Urothelium cell line (cell line): ENCODE data around the gene ADPRH.
"Not testable (repeated sequence)": the region's sequence is repeated elsewhere in the genome, so short reads cannot be mapped to it uniquely, and the experiment has no call there.

Experiments used
- DNase-seq: peaks from one replicate; pipeline ENCODE4 v3.0.0; 2011; ENCODE audit warnings: low spot score, mixed read lengths
- FAIRE-seq: peaks from 2 replicates; lab custom pipeline; 2011; peaks lifted over from hg19 to GRCh38; lab: Jason Lieb, UNC

The ADPRH gene

GRCh38 chr3:119558626-119559317 is 20.5 kb upstream of the ADPRH start:
- no peak for FAIRE-seq
- DNase-seq, result no peak

- FAIRE-seq (peak; percentile 71), DNase-seq (peak; percentile 70)
Measured at GRCh38 chr3:119559441-119559963, 19.8 kb upstream of the ADPRH start, which contains the start of gene CD80. Gene CD80, minus strand, starts transcription at chr3:119559614. Its CDS starts 1,886 bp downstream, at chr3:119557728.

DNA sequence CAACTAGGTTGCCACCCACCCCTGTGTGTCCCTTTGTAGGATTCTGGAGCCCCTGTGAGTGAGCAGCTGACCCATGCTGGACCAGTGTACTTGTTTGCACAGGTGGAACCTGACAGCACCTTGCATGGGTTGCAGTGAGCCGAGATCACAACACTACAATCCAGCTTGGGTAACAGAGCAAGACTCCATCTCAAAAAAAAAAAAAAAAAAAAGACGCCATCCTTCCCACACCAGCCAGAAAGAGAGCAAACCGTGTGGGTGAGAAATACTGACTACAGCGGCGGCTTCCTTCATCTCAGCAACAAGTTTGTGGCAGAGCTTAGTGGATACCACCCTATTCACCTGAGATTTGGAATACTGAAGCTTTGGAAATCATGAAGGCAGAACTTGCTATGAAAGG is 19.1 kb upstream of the ADPRH start:
- FAIRE-seq, result no peak
- DNase-seq, result no peak

DNA sequence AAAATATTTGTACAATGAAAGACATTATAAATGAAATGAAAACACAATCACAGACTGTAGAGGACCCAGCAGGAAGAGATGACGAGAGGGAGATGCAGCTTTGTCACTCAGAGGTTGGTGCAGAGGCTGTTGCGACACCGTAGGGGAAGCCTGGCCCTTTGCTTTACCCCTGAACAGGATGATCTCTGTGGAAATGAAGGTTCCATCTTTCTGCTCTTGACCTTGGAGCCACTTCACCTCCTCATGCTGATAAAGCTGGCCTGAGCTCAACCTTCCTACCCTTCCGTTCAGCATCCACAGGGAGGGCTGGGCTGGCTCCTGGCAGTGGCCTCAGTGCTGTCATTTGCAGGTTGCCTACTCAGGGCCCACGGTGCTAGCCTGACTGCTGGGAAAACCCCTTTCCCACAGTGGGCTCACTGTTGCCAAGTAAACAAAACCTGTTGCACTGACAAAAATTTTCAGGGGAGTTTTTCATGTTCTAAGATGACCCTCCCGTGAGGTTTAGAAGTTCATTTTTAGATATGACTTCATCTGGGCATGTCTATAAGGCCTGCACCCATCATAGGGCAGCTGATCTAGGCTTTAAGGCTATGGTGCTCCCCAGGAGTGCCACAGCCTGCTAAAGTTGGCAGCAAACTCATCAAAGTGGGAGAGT is 16.9 kb upstream of the ADPRH start:
- no peak for DNase-seq
- no peak for FAIRE-seq

GRCh38 chr3:119563334-119563733 is 16.0 kb upstream of the ADPRH start:
- DNase-seq, FAIRE-seq: not testable (repeated sequence)

DNA sequence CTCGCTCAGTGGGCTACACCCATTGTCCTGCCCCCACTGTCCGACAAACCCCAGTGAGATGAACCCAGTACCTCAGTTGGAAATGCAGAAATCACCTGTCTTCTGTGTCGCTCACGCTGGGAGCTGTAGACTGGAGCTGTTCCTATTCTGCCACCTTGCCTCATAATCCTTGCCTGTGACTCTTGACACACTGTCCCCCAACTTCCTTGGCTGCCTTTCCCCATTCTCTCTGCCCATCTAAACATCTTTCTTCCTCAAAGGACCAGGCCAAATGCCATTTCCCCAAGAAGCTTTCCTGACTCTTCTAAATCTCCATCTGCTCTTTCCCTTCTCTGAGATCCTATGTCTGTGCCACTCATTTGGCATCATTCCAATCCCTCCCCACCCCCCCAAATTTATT is 10.1 kb upstream of the ADPRH start:
- FAIRE-seq (no peak), DNase-seq (no peak)

DNA sequence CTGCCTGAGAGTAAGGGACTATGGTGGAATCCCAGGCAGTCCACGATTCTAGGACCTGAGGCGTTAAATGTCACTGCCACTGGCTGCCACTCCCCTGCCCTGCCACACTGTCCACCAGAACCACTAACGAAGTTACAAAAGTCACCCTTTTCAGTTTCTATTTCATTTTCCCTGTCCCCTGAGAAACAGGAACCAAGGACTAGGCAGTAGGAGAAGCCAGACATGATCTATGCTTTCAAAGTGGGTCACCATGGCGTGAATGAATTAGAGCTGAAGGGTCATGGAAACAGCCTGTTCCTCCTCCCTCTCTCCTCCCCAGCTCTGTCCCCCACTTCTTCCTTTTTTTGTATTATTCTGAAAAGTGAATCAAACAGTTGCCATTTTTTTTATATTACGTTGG is 9.1 kb upstream of the ADPRH start:
- no peak for DNase-seq
- FAIRE-seq, result no peak

DNA sequence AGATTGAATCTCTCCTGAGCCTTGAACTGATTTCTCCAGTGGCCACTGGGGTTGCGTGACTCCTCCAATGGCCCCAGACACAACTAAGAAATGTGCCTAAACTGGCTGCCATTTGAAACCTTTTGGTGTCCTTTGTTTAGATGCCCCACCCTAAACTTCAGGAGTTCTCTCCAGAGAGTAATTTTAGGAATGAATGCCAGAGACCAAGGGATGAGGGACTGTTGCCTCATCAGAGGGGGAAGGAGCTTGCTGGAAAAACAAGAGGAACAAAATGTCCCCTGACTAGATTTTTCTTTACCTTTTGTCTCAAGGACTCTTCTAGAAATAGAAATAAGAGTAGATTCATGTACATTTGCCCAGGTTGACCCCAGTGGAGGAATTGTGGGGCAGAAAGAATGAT is 8.1 kb upstream of the ADPRH start:
- FAIRE-seq, result no peak
- no peak for DNase-seq

GRCh38 chr3:119571688-119572087 is 7.6 kb upstream of the ADPRH start:
- FAIRE-seq (no peak), DNase-seq (no peak)

DNA sequence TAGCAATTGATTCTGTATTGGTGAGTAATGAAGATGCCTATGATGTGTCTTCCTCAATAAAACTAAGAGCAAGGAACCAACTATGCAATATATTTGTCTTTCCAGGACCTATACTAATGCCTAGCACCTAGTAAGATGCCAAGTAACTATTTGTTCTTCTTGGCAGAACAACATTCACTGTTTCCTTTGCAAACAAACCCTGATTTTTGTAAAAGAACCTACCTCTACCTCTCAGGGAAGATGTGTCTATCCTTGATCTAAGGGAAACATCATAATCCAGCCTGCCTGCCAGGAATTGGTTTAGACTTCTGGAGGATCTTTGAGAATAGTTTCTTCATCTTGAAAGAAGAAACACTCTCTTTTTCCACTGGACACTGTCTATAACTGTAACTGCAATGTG is 3.8 kb upstream of the ADPRH start:
- no peak for DNase-seq
- no peak for FAIRE-seq

DNA sequence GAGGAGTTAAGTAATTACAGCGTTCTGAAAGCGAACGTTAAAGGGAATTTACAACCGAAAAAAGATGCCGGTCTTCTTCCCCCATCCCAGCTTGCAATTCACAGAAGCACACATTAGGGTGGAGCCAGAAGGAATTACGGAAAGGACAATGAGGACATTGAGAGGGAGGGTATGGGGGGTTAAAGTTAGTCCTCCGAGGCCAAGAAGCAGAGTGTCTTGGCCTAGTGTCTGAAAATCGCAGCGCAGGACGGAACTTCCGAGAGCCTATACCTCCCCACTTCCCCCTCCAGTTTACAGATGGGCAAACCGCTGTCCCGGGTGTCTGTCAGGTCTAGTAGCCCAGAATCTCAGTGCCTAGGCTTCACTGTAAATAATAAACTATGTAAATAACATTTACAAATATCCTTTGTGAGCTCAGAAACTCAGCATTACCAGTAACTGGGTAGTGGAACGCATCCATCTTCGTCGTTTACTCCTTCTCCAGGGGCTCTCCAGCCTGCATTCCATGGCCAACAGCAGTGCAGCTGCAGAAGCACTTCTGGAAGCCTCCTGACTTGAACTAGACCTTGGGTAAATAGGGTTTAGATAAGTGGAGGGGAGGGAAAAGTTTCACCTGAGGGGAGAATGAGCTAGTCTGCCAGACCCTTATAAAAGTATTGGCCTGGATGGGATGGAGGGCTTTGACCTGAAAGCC is 922 bp downstream of the ADPRH start:
- no peak for DNase-seq
- no peak for FAIRE-seq

DNA sequence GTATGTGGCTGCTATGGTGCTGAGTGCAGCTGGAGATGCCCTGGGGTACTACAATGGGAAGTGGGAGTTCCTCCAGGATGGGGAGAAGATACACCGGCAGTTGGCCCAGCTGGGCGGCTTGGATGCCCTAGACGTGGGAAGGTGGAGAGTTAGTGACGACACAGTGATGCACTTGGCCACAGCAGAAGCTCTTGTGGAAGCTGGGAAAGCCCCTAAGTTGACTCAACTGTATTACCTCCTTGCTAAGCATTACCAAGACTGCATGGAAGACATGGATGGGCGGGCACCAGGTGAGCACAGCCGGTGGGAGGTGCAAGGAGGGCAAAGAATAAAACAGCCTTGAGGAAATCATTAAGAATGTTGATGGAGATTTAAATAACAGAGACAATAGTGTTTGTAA is 2.9 kb downstream of the ADPRH start:
- FAIRE-seq (no peak), DNase-seq (no peak)

- DNase-seq (no peak), FAIRE-seq (peak; percentile 50)
Measured at GRCh38 chr3:119585208-119585607, 5.9 kb downstream of the ADPRH start.

DNA sequence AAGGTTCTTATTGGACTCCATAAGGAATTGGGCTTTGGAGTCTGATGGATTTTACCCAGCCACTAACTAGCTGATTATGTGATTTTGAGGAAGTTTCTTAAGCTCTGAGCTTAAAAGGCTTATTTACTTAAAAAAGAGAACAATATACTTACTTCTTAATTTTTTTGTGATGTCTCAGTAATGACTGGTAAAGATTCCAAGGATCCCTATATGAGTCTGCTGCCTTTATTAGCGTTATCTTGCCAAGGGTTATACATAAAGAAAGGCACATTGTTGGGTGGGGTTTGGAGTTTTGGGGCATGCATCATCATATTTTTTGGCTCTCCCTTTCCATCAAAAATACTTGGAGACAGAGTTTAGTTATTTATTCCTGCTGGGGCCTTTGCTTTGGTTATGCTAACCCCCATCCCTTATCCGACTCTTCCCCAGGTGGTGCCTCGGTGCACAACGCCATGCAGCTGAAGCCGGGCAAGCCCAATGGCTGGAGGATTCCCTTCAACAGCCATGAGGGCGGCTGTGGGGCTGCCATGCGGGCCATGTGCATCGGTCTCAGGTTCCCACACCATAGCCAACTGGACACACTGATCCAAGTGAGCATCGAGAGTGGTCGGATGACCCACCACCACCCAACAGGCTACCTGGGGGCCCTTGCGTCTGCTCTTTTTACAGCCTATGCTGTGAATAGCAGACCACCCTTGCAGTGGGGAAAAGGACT is 6.7 kb downstream of the ADPRH start:
- DNase-seq (no peak), FAIRE-seq (no peak)

DNA sequence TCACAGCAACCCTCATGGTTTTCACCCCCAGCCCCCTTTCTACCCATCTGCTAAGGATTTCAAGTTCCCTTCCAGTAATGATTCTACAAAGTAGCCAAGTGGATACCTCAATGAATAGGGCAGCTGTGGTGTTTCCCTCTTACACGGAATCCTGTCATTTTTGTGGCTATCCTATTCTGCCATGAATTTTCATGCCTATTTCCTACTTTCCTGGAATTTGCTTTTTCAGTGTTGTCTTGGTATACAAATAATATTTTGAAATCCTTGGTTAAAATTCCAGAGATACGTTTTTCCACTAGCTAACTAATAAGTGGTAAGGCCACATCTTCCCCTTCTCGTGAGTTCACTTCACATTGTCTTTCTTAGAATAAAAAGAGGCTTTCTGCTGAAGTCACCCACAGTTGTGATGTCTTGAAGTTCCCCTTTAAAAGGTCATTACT is 7.5 kb downstream of the ADPRH start:
- DNase-seq (no peak), FAIRE-seq (no peak)

- FAIRE-seq (no peak), DNase-seq (no peak)
Measured at GRCh38 chr3:119588112-119588511, 8.8 kb downstream of the ADPRH start.

- DNase-seq, result no peak
- no peak for FAIRE-seq
Measured at GRCh38 chr3:119589102-119589773, 9.9 kb downstream of the ADPRH start.

GRCh38 chr3:119590706-119591105 is 11.4 kb downstream of the ADPRH start:
- DNase-seq, result no peak
- FAIRE-seq, result peak; percentile 42

DNA sequence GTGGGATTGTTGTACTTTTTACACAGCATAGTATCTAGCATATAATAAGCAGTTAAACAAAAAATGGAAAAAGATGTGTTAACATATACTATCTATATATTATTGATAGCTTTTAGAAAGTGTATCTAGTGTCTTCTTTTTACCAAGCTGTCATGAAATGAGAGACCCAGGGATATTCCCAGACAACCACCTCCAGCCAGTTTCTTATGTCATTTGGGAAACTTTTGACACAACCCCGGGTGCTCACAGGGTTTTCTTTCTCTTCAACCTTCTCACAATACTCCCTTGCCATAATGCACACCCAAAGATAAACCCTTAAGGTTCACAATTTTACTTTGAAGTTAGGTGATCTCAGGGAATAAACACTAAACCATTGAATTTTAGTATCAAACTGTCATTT is 13.6 kb downstream of the ADPRH start:
- FAIRE-seq, result no peak
- no peak for DNase-seq

- FAIRE-seq (no peak), DNase-seq (no peak)
Measured at GRCh38 chr3:119594066-119594465, 14.8 kb downstream of the ADPRH start.
